NCI-H2227 (cell line): ENCODE results near the gene CARMIL1.

ENCODE experiments used
- DNase-seq: peaks from one replicate; lab custom pipeline; 2025; ENCODE audit not compliant: unreplicated experiment; lab: John Stamatoyannopoulos, UW

CARMIL1 gene

GRCh38 chr6:25404091-25404490 lies 124.9 kb downstream of the CARMIL1 start:
- no peak for DNase-seq

- no peak for DNase-seq
These were observed 125.6 kb downstream of the CARMIL1 start for GRCh38 chr6:25404693-25405169.

- no peak for DNase-seq
These were observed 126.3 kb downstream of the CARMIL1 start for GRCh38 chr6:25405442-25405841.

- DNase-seq, result no peak
These were observed 128.3 kb downstream of the CARMIL1 start for GRCh38 chr6:25407431-25407830.

- no peak for DNase-seq
These were observed 130.9 kb downstream of the CARMIL1 start for GRCh38 chr6:25410102-25410501.

GRCh38 chr6:25411316-25411950 lies 132.3 kb downstream of the CARMIL1 start:
- DNase-seq, result peak; percentile 76

- DNase-seq, result no peak
These were observed 134.2 kb downstream of the CARMIL1 start for GRCh38 chr6:25413207-25413905.

GRCh38 chr6:25414168-25414567 lies 135.0 kb downstream of the CARMIL1 start:
- no peak for DNase-seq

GRCh38 chr6:25414755-25415154 lies 135.6 kb downstream of the CARMIL1 start:
- DNase-seq, result no peak

GRCh38 chr6:25415274-25415673 lies 136.1 kb downstream of the CARMIL1 start:
- DNase-seq, result no peak

- DNase-seq, result no peak
These were observed 136.5 kb downstream of the CARMIL1 start for GRCh38 chr6:25415701-25416100.

GRCh38 chr6:25417046-25417605 lies 138.0 kb downstream of the CARMIL1 start:
- DNase-seq, result no peak

- no peak for DNase-seq
These were observed 139.4 kb downstream of the CARMIL1 start for GRCh38 chr6:25418454-25419052.

GRCh38 chr6:25419879-25420278 lies 140.7 kb downstream of the CARMIL1 start:
- DNase-seq, result no peak

- DNase-seq, result no peak
These were observed 144.2 kb downstream of the CARMIL1 start for GRCh38 chr6:25423358-25423757.

GRCh38 chr6:25424303-25424702 lies 145.1 kb downstream of the CARMIL1 start:
- DNase-seq, result no peak

GRCh38 chr6:25427549-25427948 lies 148.4 kb downstream of the CARMIL1 start:
- no peak for DNase-seq

GRCh38 chr6:25428758-25429317 lies 149.7 kb downstream of the CARMIL1 start:
- DNase-seq, result no peak

- DNase-seq, result peak; percentile 75
These were observed 152.3 kb downstream of the CARMIL1 start for GRCh38 chr6:25431306-25431974.

GRCh38 chr6:25431975-25432307 lies 152.8 kb downstream of the CARMIL1 start:
- no peak for DNase-seq

- no peak for DNase-seq
These were observed 155.7 kb downstream of the CARMIL1 start for GRCh38 chr6:25434921-25435320.
